Mammary epithelial cell (primary cell): ENCODE results near the gene SOX3.

Experiments
- CTCF ChIP-seq, 2 donors: IDR thresholded peaks in 1 of 2; conservative IDR thresholded peaks in 1 of 2; 2 replicates each; pipeline ENCODE4 v1.5.1; 2011 to 2012; ENCODE audit warnings: inconsistent platforms in 2 of 2, low read length in 2 of 2, mild to moderate bottlenecking in 2 of 2, control low read depth in 1 of 2, low read depth in 1 of 2; ENCODE audit not compliant: insufficient read depth in 1 of 2; ENCODE audit errors: extremely low read depth in 1 of 2
- EZH2 ChIP-seq: IDR thresholded peaks from 2 replicates; pipeline ENCODE4 v1.6.1; 2012; ENCODE audit warnings: low read length, inconsistent platforms, borderline replicate concordance

- TF ChIP-seq CTCF (conservative IDR thresholded peaks at IDR 0.05 in 1 of 2, IDR thresholded peaks at IDR 0.05 in 1 of 2; ENCODE audit: extremely low read depth in 1 of 2, insufficient read depth in 1 of 2, low read depth in 1 of 2, low read length in 2 of 2) (no peak), EZH2 (no peak)
Observed at GRCh38 chrX:140504371-140505324, at the start of gene SOX3.
